SK-N-MC (cell line): ENCODE measurements around the gene SH3PXD2A.

Source experiments
- EZH2 ChIP-seq: fragments of 200-600 bp; sonication (generic); IDR thresholded peaks from one replicate; pipeline ENCODE4 v1.6.1; 2017; ENCODE audit warnings: antibody characterized with exemption
- POLR2AphosphoS5 ChIP-seq: IDR thresholded peaks from 2 replicates; pipeline ENCODE4 v1.6.1; 2012; ENCODE audit warnings: mild to moderate bottlenecking, low read depth, low read length, borderline replicate concordance

DNA sequence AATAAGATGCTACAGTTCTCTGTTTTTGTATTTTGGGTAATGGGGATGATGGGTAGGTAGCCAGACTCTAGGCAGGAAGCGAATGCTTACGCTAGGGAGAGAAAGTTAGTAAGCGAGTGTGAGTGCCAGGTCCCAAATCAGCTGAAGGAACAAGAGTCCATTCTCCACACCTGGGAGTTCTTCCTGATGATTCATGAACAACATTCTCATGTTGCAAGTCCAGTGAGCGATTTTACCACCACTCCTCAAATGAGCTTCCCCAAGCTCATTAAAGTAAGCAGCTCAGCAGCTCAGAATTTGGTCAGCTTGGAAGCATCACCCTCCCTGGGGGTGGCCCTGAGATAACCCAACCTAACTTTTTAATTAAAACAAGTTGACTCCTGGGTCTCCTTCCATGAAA, 27.3 kb downstream of the SH3PXD2A start:
- TF ChIP-seq POLR2AphosphoS5 (no peak), EZH2 (no peak)
